H1 (cell line): ENCODE data around the gene ZNF292. TPM values are rescaled to one million over a fixed set of nuclear protein-coding genes. Genes with fewer than 3 reads are reported as not detected.

Experiments
- CTCF ChIA-PET: fragments of 300-600 bp; sonication (Branson Sonifier 250); formaldehyde crosslinking; loops from one replicate; lab custom pipeline; 2021; ENCODE audit not compliant: partially characterized antibody; lab: Charles Lee
- POLR2A ChIA-PET: fragments of 300-600 bp; sonication (Branson Sonifier 250); formaldehyde crosslinking; loops from one replicate; lab custom pipeline; 2021; ENCODE audit warnings: inconsistent platforms; ENCODE audit not compliant: partially characterized antibody; lab: Charles Lee
- DNase-seq, 2 experiments: peaks; one replicate each; pipeline versions ENCODE4 v3.0.0 to v3.0.0-alpha.2; 2010 to 2022; ENCODE audit warnings: low spot score in 2 of 2, low read depth in 1 of 2, mixed read lengths in 1 of 2
- FAIRE-seq: peaks from 2 replicates; lab custom pipeline; 2011; peaks lifted over from hg19 to GRCh38; lab: Jason Lieb, UNC
- H2AFZ ChIP-seq: 2 replicates; pipeline ENCODE4 v1.8.1; 2012; ENCODE audit warnings: low read length, inconsistent platforms
- H2AK5ac ChIP-seq: 2 replicates; pipeline ENCODE4 v1.6.1; 2013; ENCODE audit warnings: low read depth, low read length
- H2BK120ac ChIP-seq: replicated peaks from 2 replicates; pipeline ENCODE3; 2013; ENCODE audit warnings: low read depth, low read length, inconsistent platforms
- H2BK12ac ChIP-seq: 2 replicates; pipeline ENCODE4 v1.6.1; 2013; ENCODE audit warnings: low read depth, low read length
- H2BK15ac ChIP-seq: 2 replicates; pipeline ENCODE4 v1.6.1; 2013; ENCODE audit warnings: low read length
- H2BK20ac ChIP-seq: 2 replicates; pipeline ENCODE4 v1.6.1; 2013; ENCODE audit warnings: low read length
- H2BK5ac ChIP-seq: 2 replicates; pipeline ENCODE4 v1.6.1; 2013; ENCODE audit warnings: low read depth, low read length
- H3K14ac ChIP-seq: 2 replicates; pipeline ENCODE4 v1.6.1; 2013; ENCODE audit warnings: inconsistent platforms; ENCODE audit not compliant: insufficient read length
- H3K18ac ChIP-seq: 2 replicates; pipeline ENCODE4 v1.6.1; 2013; ENCODE audit warnings: low read length; ENCODE audit errors: extremely low read depth
- H3K23ac ChIP-seq: 2 replicates; pipeline ENCODE4 v1.6.1; 2013; ENCODE audit warnings: inconsistent platforms; ENCODE audit not compliant: insufficient read length
- H3K23me2 ChIP-seq: 2 replicates; pipeline ENCODE4 v1.6.1; 2013; ENCODE audit warnings: low read depth, low read length
- H3K27ac ChIP-seq: 2 replicates; pipeline ENCODE4 v1.6.1; 2011; ENCODE audit warnings: low read depth, low read length, inconsistent platforms
- H3K27me3 ChIP-seq, 4 experiments: replicated peaks in 1 of 4; 1 replicate in 1 of 4; 2 replicates in 3 of 4; pipeline versions ENCODE4 v1.6.1 to v1.8.1; 2011 to 2013; ENCODE audit warnings: low read length in 3 of 4, mild to moderate bottlenecking in 3 of 4, inconsistent platforms in 2 of 4, mixed read lengths in 2 of 4, moderate library complexity in 1 of 4; ENCODE audit not compliant: control insufficient read depth in 3 of 4, insufficient read depth in 3 of 4; ENCODE audit errors: extremely low read depth in 1 of 4
- H3K36me3 ChIP-seq, 4 experiments: 2 replicates each; pipeline versions ENCODE4 v1.6.1 to v1.8.1; 2011 to 2013; ENCODE audit warnings: mild to moderate bottlenecking in 4 of 4, low read length in 3 of 4, moderate library complexity in 2 of 4, control low read depth in 1 of 4, inconsistent platforms in 1 of 4; ENCODE audit not compliant: insufficient read depth in 4 of 4, control insufficient read depth in 2 of 4
- H3K4ac ChIP-seq: replicated peaks from 2 replicates; pipeline ENCODE3; 2013; ENCODE audit warnings: low read length, low read depth, mixed read lengths, inconsistent platforms; ENCODE audit not compliant: insufficient read length
- H3K4me1 ChIP-seq, 4 experiments: replicated peaks in 1 of 4; 1 replicate in 1 of 4; 2 replicates in 3 of 4; pipeline versions ENCODE4 v1.6.1 to v1.8.1; 2011 to 2013; ENCODE audit warnings: low read length in 3 of 4, inconsistent platforms in 2 of 4, mixed read lengths in 1 of 4; ENCODE audit not compliant: insufficient read depth in 4 of 4, control insufficient read depth in 3 of 4
- H3K4me2 ChIP-seq, 2 experiments: 2 replicates each; pipeline versions ENCODE4 v1.6.1 to v1.8.1; 2011 to 2013; ENCODE audit warnings: low read depth in 2 of 2, low read length in 2 of 2, control low read depth in 1 of 2, inconsistent platforms in 1 of 2, mild to moderate bottlenecking in 1 of 2; ENCODE audit not compliant: insufficient read depth in 1 of 2
- H3K4me3 ChIP-seq, 4 experiments: fragments of 200-600, 300-600 bp in 1 of 4; sonication (generic), shearing (Covaris generic), sonication (Bioruptor Twin) in 1 of 4; 2 replicates each; pipeline versions ENCODE4 v1.5.1 to v1.8.1; 2011 to 2016; ENCODE audit warnings: low read length in 4 of 4, low read depth in 3 of 4, control low read depth in 2 of 4, inconsistent platforms in 2 of 4, mild to moderate bottlenecking in 2 of 4, mixed read lengths in 1 of 4, moderate library complexity in 1 of 4; ENCODE audit not compliant: insufficient read depth in 2 of 4; ENCODE audit errors: extremely low read depth in 1 of 4
- H3K56ac ChIP-seq: replicated peaks from 2 replicates; pipeline ENCODE3; 2013; ENCODE audit warnings: low read depth, mild to moderate bottlenecking, mixed read lengths, low read length, inconsistent platforms; ENCODE audit not compliant: insufficient read length
- H3K79me1 ChIP-seq: 2 replicates; pipeline ENCODE4 v1.6.1; 2013; ENCODE audit warnings: low read depth, low read length, control low read depth
- H3K79me2 ChIP-seq, 2 experiments: 2 replicates each; pipeline versions ENCODE4 v1.6.1 to v1.8.1; 2012 to 2013; ENCODE audit warnings: low read length in 2 of 2, mild to moderate bottlenecking in 2 of 2, inconsistent platforms in 1 of 2; ENCODE audit not compliant: insufficient read depth in 2 of 2, control insufficient read depth in 1 of 2
- H3K9ac ChIP-seq, 4 experiments: replicated peaks in 1 of 4; 1 replicate in 1 of 4; 2 replicates in 3 of 4; pipeline versions ENCODE4 v1.6.1 to v1.8.1; 2011 to 2013; ENCODE audit warnings: low read depth in 3 of 4, low read length in 3 of 4, control low read depth in 2 of 4, mild to moderate bottlenecking in 2 of 4, moderate library complexity in 2 of 4, inconsistent platforms in 1 of 4; ENCODE audit errors: extremely low read depth in 1 of 4
- H3K9me3 ChIP-seq, 2 experiments: 2 replicates each; pipeline versions ENCODE4 v1.6.1 to v1.8.1; 2012 to 2013; ENCODE audit warnings: mild to moderate bottlenecking in 2 of 2, moderate library complexity in 2 of 2, control low read depth in 1 of 2, inconsistent platforms in 1 of 2, low read depth in 1 of 2, low read length in 1 of 2, mixed read lengths in 1 of 2; ENCODE audit not compliant: insufficient read depth in 2 of 2
- H4K20me1 ChIP-seq, 2 experiments: replicated peaks in 1 of 2; 2 replicates each; pipeline versions ENCODE3 to v1.8.1; 2011 to 2013; ENCODE audit warnings: inconsistent platforms in 2 of 2, low read length in 2 of 2, mild to moderate bottlenecking in 1 of 2; ENCODE audit not compliant: insufficient read depth in 2 of 2, control insufficient read depth in 1 of 2
- H4K5ac ChIP-seq: 2 replicates; pipeline ENCODE4 v1.6.1; 2013; ENCODE audit warnings: low read length, low read depth, mixed read lengths, inconsistent platforms; ENCODE audit not compliant: insufficient read length
- H4K8ac ChIP-seq: 2 replicates; pipeline ENCODE4 v1.8.0; 2013; ENCODE audit warnings: mild to moderate bottlenecking, moderate library complexity, low read length, inconsistent platforms; ENCODE audit not compliant: insufficient read depth; ENCODE audit errors: extremely low read depth
- H4K91ac ChIP-seq: replicated peaks from 2 replicates; pipeline ENCODE3; 2013; ENCODE audit warnings: low read length, mixed read lengths, inconsistent platforms; ENCODE audit not compliant: insufficient read length
- ASH2L ChIP-seq: fragments of 200-600, 300-600 bp; sonication (generic); IDR thresholded peaks from one replicate; pipeline ENCODE4 v1.7.1; 2017; ENCODE audit warnings: low read length
- ATF2 ChIP-seq: IDR thresholded peaks from 2 replicates; pipeline ENCODE4 v1.6.1; 2012; ENCODE audit warnings: low read length, inconsistent platforms
- BACH1 ChIP-seq: IDR thresholded peaks from 2 replicates; pipeline ENCODE4 v1.6.1; 2012; ENCODE audit warnings: low read length, improper control_type of control experiment
- BRCA1 ChIP-seq: IDR thresholded peaks from 2 replicates; pipeline ENCODE4 v1.6.1; 2012; ENCODE audit warnings: low read depth, low read length, improper control_type of control experiment
- CHD2 ChIP-seq: IDR thresholded peaks from 2 replicates; pipeline ENCODE4 v1.6.1; 2012; ENCODE audit warnings: low read length, improper control_type of control experiment
- HDAC2 ChIP-seq, 2 experiments: fragments of 300-600 bp in 1 of 2; sonication (generic) in 1 of 2; IDR thresholded peaks; 2 replicates each; pipeline ENCODE4 v1.6.1; 2011 to 2012; ENCODE audit warnings: low read depth in 2 of 2, low read length in 2 of 2, mild to moderate bottlenecking in 2 of 2, moderate library complexity in 2 of 2, borderline replicate concordance in 1 of 2, inconsistent platforms in 1 of 2
- KDM1A ChIP-seq: fragments of 200-600, 300-600 bp; sonication (generic); IDR thresholded peaks from 2 replicates; pipeline ENCODE4 v1.7.1; 2016; ENCODE audit warnings: mild to moderate bottlenecking, low read length, borderline replicate concordance
- KDM5A ChIP-seq: fragments of 200-600 bp; IDR thresholded peaks from 2 replicates; pipeline ENCODE4 v1.7.1; 2012; ENCODE audit warnings: mild to moderate bottlenecking, low read length, inconsistent platforms, mixed read lengths
- POU5F1 ChIP-seq: IDR thresholded peaks from 2 replicates; pipeline ENCODE4 v1.6.1; 2011; ENCODE audit warnings: low read depth, mild to moderate bottlenecking, low read length, moderate library complexity
- RNF2 ChIP-seq: fragments of 200-900, 300-1000 bp; sonication (generic); IDR thresholded peaks from 2 replicates; pipeline ENCODE4 v1.7.1; 2016; ENCODE audit warnings: borderline replicate concordance, low read depth, mild to moderate bottlenecking, antibody characterized with exemption, low read length; ENCODE audit not compliant: poor library complexity, severe bottlenecking; ENCODE audit errors: missing control alignments
- YY1 ChIP-seq: IDR thresholded peaks from 2 replicates; pipeline ENCODE4 v1.6.1; 2011; ENCODE audit warnings: low read depth, mild to moderate bottlenecking, low read length
- whole genome bisulfite sequencing, 2 experiments: shearing (Covaris generic) in 1 of 2; methylation state at CpG; one replicate each; pipeline versions ENCODE4 v1.1.6 to v1.1.7; 2013 to 2015; ENCODE audit warnings: low lambda C conversion rate in 2 of 2, mixed read lengths in 2 of 2, inconsistent platforms in 1 of 2, low coverage in 1 of 2, missing lambda C conversion rate in 1 of 2; ENCODE audit not compliant: insufficient replicate concordance in 2 of 2, insufficient coverage in 1 of 2, insufficient read length in 1 of 2; ENCODE audit errors: extremely low coverage in 1 of 2, missing lambda C conversion rate in 1 of 2; 5-methylcytosine and 5-hydroxymethylcytosine counted together
- polyA plus RNA-seq, 7 experiments: library from polyadenylated mRNA; depleted of rRNA in 3 of 7; stranded (reverse) in 5 of 7; unstranded in 2 of 7; fragments of >200 nt in 5 of 7; fragments of 200-250 nt in 2 of 7; gene quantifications; 1 replicate in 5 of 7; 2 replicates in 1 of 7; 4 replicates in 1 of 7; pipeline versions ENCODE4 v1.2.1 to v1.2.3, GENCODE V29; 2011 to 2013; ENCODE audit warnings: missing spikeins in 2 of 7, mixed read lengths in 2 of 7
- total RNA-seq: library from RNA; stranded (reverse); fragmentation: NEBNext Ultra II Directional; extraction: Animal tissue kit (Norgen Biotek cat#: 25700); gene quantifications from 2 replicates; pipeline ENCODE4 v1.2.1, GENCODE V29; 2021

Gene ZNF292
- total and polyA plus RNA-seq, 2 of the 8 experiments (the other 6 are each of a cell fraction or from before 2014, with no cell fraction given) = 6.8 to 44.2 TPM

- Histone ChIP-seq H2BK120ac (no peak overlapping the region), H3K27ac (no peak overlapping the region), H4K20me1 (no peaks in the 10 kb centered on the region), H4K8ac (no peak overlapping the region), H4K91ac (no peak overlapping the region), H4K5ac (no peak overlapping the region), H3K14ac (no peak overlapping the region), H3K56ac (no peak overlapping the region), H2BK12ac (no peak overlapping the region), H3K4me1 (no peaks in the 10 kb centered on the region), H3K23ac (no peak overlapping the region), H3K27me3 (no peaks in the 10 kb centered on the region), H3K79me1 (no peaks in the 10 kb centered on the region), H3K23me2 (peaks cover 2% of the 10 kb centered on the region; the same call in 1 of the 2 replicates), H3K79me2 (no peaks in the 10 kb centered on the region), H2AFZ (no peak overlapping the region), H3K18ac (no peak overlapping the region), H2AK5ac (no peak overlapping the region), H3K36me3 (no peaks in the 10 kb centered on the region), H3K4me3 (no peak overlapping the region), H2BK20ac (no peak overlapping the region), H3K4ac (no peak overlapping the region), H3K4me2 (no peak overlapping the region), H3K9ac (no peak overlapping the region), H2BK5ac (no peak overlapping the region), H3K9me3 (peaks cover 0 to 4% of the 10 kb centered on the region in 2 experiments; a peak in 1 of 4 replicates), H2BK15ac (no peak overlapping the region)
- 93% methylated on average over 1 of the region's 1 CpG; no CpG with 5 or more reads in 1 of the 2 experiments for WGBS, 2 experiments
- FAIRE-seq (no peak), DNase-seq (no peak)
- CTCF ChIA-PET = interaction anchor here (1.0 kb wide), 1 partner anchor 14 kb away, joined by 4 read pairs; no protein-coding TSS in a partner anchor
- POLR2A ChIA-PET = no interaction called here
- no peak for TF ChIP-seq YY1
- TF ChIP-seq ASH2L = no peak
- no peak for TF ChIP-seq RNF2
- TF ChIP-seq KDM5A = no peak
- no peak for TF ChIP-seq CHD2
- no peak for TF ChIP-seq BACH1
- TF ChIP-seq KDM1A = no peak
- no peak for TF ChIP-seq POU5F1
- TF ChIP-seq ATF2 = no peak
- TF ChIP-seq BRCA1 = no peak
- no peak for TF ChIP-seq HDAC2 (IDR thresholded peaks at IDR 0.05; ENCODE audit: borderline replicate concordance in 1 of 2, low read depth in 2 of 2, low read length in 2 of 2)
Observed at GRCh38 chr6:87126501-87126900, 28.9 kb upstream of the ZNF292 start.
